K562 (cell line): ENCODE data around the gene NTNG1. TPM values are rescaled to one million over a fixed set of nuclear protein-coding genes. Genes with fewer than 3 reads are reported as not detected.

Experiments
- ATAC-seq: fragments of 200-7000 bp; cut with Tn5 transposase; 3 replicates; pipeline ENCODE4 v1.9.1; 2020; ENCODE audit warnings: moderate library complexity
- BruUV-seq: library from RNA; stranded (reverse); fragments of 400-500 nt; replicated peaks from 2 replicates; lab custom pipeline; 2021; lab: Mats Ljungman, UMichigan
- CTCF ChIA-PET: fragments of 300-600 bp; formaldehyde crosslinking; extraction: SDS; loops from one replicate; lab custom pipeline; 2021; ENCODE audit warnings: low intra/inter-chr PET ratio; lab: Yijun Ruan, JAX
- POLR2A ChIA-PET: fragments of 300-600, 350-650 bp; sonication (Branson Sonifier 250); formaldehyde crosslinking; extraction: SDS; loops from one replicate; lab custom pipeline; 2021; ENCODE audit warnings: antibody characterized with exemption, inconsistent platforms; lab: Yijun Ruan, JAX
- DNase-seq, 4 experiments: peaks; one replicate each; pipeline versions ENCODE4 v3.0.0 to v3.0.0-alpha.2; 2011 to 2018; ENCODE audit warnings: low spot score in 3 of 4, mixed read lengths in 3 of 4; ENCODE audit errors: extremely low read depth in 1 of 4
- FAIRE-seq: peaks from 2 replicates; lab custom pipeline; 2011; peaks lifted over from hg19 to GRCh38; lab: Jason Lieb, UNC
- H2AFZ ChIP-seq: 2 replicates; pipeline ENCODE4 v1.6.0; 2011; ENCODE audit warnings: low read depth, low read length, control low read depth, inconsistent platforms
- H3K27ac ChIP-seq: fragments of 200-600 bp; 3 replicates; pipeline ENCODE4 v1.8.0; 2011; ENCODE audit warnings: low read depth, mild to moderate bottlenecking, control low read depth, inconsistent platforms, low read length, moderate library complexity, mixed read lengths; ENCODE audit errors: extremely low read depth
- H3K27me3 ChIP-seq, 2 experiments: fragments of 300-600 bp in 1 of 2; 2 replicates in 1 of 2; 3 replicates in 1 of 2; pipeline versions ENCODE4 v1.6.0 to v1.8.0; 2011; ENCODE audit warnings: inconsistent platforms in 2 of 2, low read length in 2 of 2, mild to moderate bottlenecking in 1 of 2, mixed read lengths in 1 of 2, moderate library complexity in 1 of 2; ENCODE audit not compliant: control insufficient read depth in 2 of 2, insufficient read depth in 2 of 2
- H3K36me3 ChIP-seq: fragments of 300-600 bp; 3 replicates; pipeline ENCODE4 v1.8.0; 2011; ENCODE audit warnings: mild to moderate bottlenecking, low read length, inconsistent platforms; ENCODE audit not compliant: control insufficient read depth, insufficient read depth
- H3K4me1 ChIP-seq, 2 experiments: fragments of 200-600 bp in 1 of 2; replicated peaks in 1 of 2; 2 replicates in 1 of 2; 3 replicates in 1 of 2; pipeline versions ENCODE4 v1.5.1 to v1.8.0; 2011; ENCODE audit warnings: inconsistent platforms in 2 of 2, low read length in 2 of 2, mild to moderate bottlenecking in 1 of 2, mixed read lengths in 1 of 2, moderate library complexity in 1 of 2; ENCODE audit not compliant: control insufficient read depth in 2 of 2, insufficient read depth in 2 of 2
- H3K4me2 ChIP-seq: 2 replicates; pipeline ENCODE4 v1.6.1; 2011; ENCODE audit warnings: low read length, control low read depth, inconsistent platforms, mixed read lengths; ENCODE audit not compliant: insufficient read depth
- H3K4me3 ChIP-seq: fragments of 200-600 bp; sonication (generic), shearing (Covaris generic); 2 replicates; pipeline ENCODE4 v1.5.1; 2016; ENCODE audit warnings: control low read depth, inconsistent platforms
- H3K79me2 ChIP-seq: fragments of 200-600 bp; 3 replicates; pipeline ENCODE4 v1.8.0; 2011; ENCODE audit warnings: low read length, inconsistent platforms; ENCODE audit not compliant: control insufficient read depth, insufficient read depth
- H3K9ac ChIP-seq, 2 experiments: 2 replicates each; pipeline versions ENCODE4 v1.6.0 to v1.6.1; 2011; ENCODE audit warnings: low read depth in 2 of 2, low read length in 2 of 2, control low read depth in 1 of 2, inconsistent platforms in 1 of 2, mild to moderate bottlenecking in 1 of 2, mixed read lengths in 1 of 2; ENCODE audit not compliant: insufficient read depth in 1 of 2
- H3K9me1 ChIP-seq: one replicate; pipeline ENCODE4 v1.6.0; 2011; ENCODE audit warnings: inconsistent platforms, mild to moderate bottlenecking, low read length, moderate library complexity; ENCODE audit not compliant: control insufficient read depth, insufficient read depth
- H3K9me3 ChIP-seq: replicated peaks from 2 replicates; pipeline ENCODE4 v1.5.1; 2011; ENCODE audit warnings: low read depth, low read length, inconsistent platforms; ENCODE audit not compliant: control insufficient read depth, insufficient read depth
- H4K20me1 ChIP-seq: replicated peaks from 2 replicates; pipeline ENCODE4 v1.6.1; 2011; ENCODE audit warnings: low read length, inconsistent platforms, mixed read lengths; ENCODE audit not compliant: control insufficient read depth, insufficient read depth
- HMG20A ChIP-seq: fragments of 450-650 bp; formaldehyde crosslinking; conservative IDR thresholded peaks from 2 replicates; pipeline ENCODE4 v1.4.0; 2020; ENCODE audit warnings: mild to moderate bottlenecking, mixed read lengths
- SMARCC2 ChIP-seq: fragments of 450-650 bp; IDR thresholded peaks from 2 replicates; pipeline ENCODE4 v1.6.1; 2017; ENCODE audit warnings: antibody characterized with exemption, moderate library complexity, mild to moderate bottlenecking, low read depth
- ZBTB11 ChIP-seq, 3 experiments: fragments of 200-800 bp in 1 of 3; fragments of 250-450 bp in 1 of 3; fragments of 450-650 bp in 1 of 3; sonication (Bioruptor Pico) in 1 of 3; sonication (Bioruptor generic) in 1 of 3; formaldehyde crosslinking in 1 of 3; IDR thresholded peaks; 2 replicates each; pipeline versions ENCODE4 v1.6.1 to v1.8.0; 2016 to 2022; ENCODE audit warnings: mild to moderate bottlenecking in 2 of 3, missing genetic modification characterization in 2 of 3, missing compliant biosample characterization in 1 of 3, moderate library complexity in 1 of 3
- ZNF3 ChIP-seq: fragments of 250-450 bp; sonication (Bioruptor Pico); IDR thresholded peaks from 2 replicates; pipeline ENCODE4 v1.5.0; 2021; ENCODE audit warnings: mild to moderate bottlenecking, moderate library complexity
- WGBS: fragments of 100-300 bp; shearing (Covaris generic); methylation state at CpG from one replicate; pipeline ENCODE4 v1.1.6; 2016; ENCODE audit warnings: low coverage, mixed read lengths; ENCODE audit not compliant: insufficient coverage; ENCODE audit errors: missing lambda C conversion rate; 5-methylcytosine and 5-hydroxymethylcytosine counted together
- in situ Hi-C: fragments of 300-500 bp; cut with MboI; formaldehyde crosslinking; loops from 4 replicates; pipeline ENCODE4 v1.15.0; 2018; ENCODE audit warnings: inconsistent platforms, mixed read lengths
- intact Hi-C: fragments of 100-400 bp; cut with micrococcal nuclease; formaldehyde crosslinking; loops from 2 replicates; pipeline ENCODE4 v1.14.2; 2022
- polyA plus RNA-seq, 8 experiments: library from polyadenylated mRNA; depleted of rRNA in 4 of 8; stranded (reverse) in 5 of 8; unstranded in 3 of 8; fragments of >200 nt; fragmentation: Nextera tagmentation in 2 of 8; fragmentation: Illumina TruSeq in 1 of 8; extraction: Ambion mirVana in 2 of 8; extraction: Trizol in 1 of 8; gene quantifications; 2 replicates each; pipeline versions ENCODE4 v1.2.1 to v1.2.3, GENCODE V29; 2011 to 2014; ENCODE audit warnings: inconsistent platforms in 1 of 8, missing spikeins in 1 of 8
- total RNA-seq, 7 experiments: library from RNA; depleted of rRNA in 6 of 7; stranded (reverse); fragments of >200 nt in 6 of 7; fragmentation: Illumina TruSeq in 2 of 7; extraction: Trizol in 2 of 7; gene quantifications; 2 replicates each; pipeline versions ENCODE4 v1.2.1 to v1.2.3, GENCODE V29; 2011 to 2021; ENCODE audit warnings: low replicate concordance in 1 of 7

Gene NTNG1
- total and polyA plus RNA-seq, 9 of the 15 experiments (the other 6 are each of a cell fraction or from before 2014, with no cell fraction given), result not detected

GRCh38 chr1:107272321-107272720 is 131.5 kb downstream of the NTNG1 start:
- H3K27me3 ChIP-seq, result no peaks in the 10 kb centered on the region
- no peaks in the 10 kb centered on the region for H3K4me1 ChIP-seq
- POLR2A ChIA-PET, result no interaction called here
- intact Hi-C loops, result no loop called here
- H3K9me1 ChIP-seq, result no peaks in the 10 kb centered on the region
- no TSS peak for BruUV-seq
- H4K20me1 ChIP-seq, result no peaks in the 10 kb centered on the region
- CTCF ChIA-PET, result no interaction called here
- H3K27ac ChIP-seq, result no peak overlapping the region
- TF ChIP-seq SMARCC2 (no peak), ZBTB11 (CRISPR knock-in tag; IDR thresholded peaks at IDR 0.05) (peak in 1 of 3 experiments; percentile 34; a peak in 1 of 6 replicates), ZNF3 (CRISPR knock-in tag) (no peak), HMG20A (CRISPR knock-in tag) (no peak)
- no peaks in the 10 kb centered on the region for H3K36me3 ChIP-seq
- H3K4me2 ChIP-seq, result no peak overlapping the region
- H2AFZ ChIP-seq, result no peak overlapping the region
- WGBS, result 0% methylated on average over 4 of the region's 4 CpGs
- no peak for ATAC-seq
- H3K9me3 ChIP-seq, result no peaks in the 10 kb centered on the region
- no peak overlapping the region for H3K4me3 ChIP-seq
- no peak overlapping the region for H3K9ac ChIP-seq
- in situ Hi-C loops, result no loop called here
- H3K79me2 ChIP-seq, result no peaks in the 10 kb centered on the region
- FAIRE-seq, result no peak
- no peak for DNase-seq
